CD4-positive, alpha-beta T cell treated with Interleukin-17A for 4 hours (primary cell): ENCODE results near the gene FAM110A.
A peak's percentile ranks its signal among the peaks of the same experiment; 100 is the strongest.
"Not testable (repeated sequence)": the region's sequence is repeated elsewhere in the genome, so short reads cannot be mapped to it uniquely, and the experiment has no call there.

Source experiments
- DNase-seq: peaks from one replicate; pipeline ENCODE4 v3.0.0-alpha.2; 2020; ENCODE audit warnings: mixed read lengths

FAM110A gene

DNA sequence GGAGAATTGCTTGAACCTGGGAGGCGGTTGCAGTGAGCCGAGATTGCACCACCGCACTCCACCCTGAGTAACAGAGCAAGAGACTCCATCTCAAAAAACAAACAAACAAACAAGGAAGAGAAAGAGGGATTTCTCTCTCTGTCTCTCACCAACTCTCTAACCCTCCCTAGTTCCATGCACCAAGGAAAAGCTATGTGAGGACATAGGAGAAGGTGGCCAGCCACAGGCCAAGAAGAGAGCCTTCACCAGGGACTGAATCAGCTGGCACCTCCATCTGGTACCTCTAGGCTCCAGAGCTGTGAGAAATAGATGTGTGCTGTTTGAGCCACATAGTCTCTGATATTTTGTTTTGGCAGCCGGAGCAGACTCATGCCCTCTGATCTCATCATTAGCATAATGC lies 9.0 kb upstream of the FAM110A start:
- DNase-seq: no peak

DNA sequence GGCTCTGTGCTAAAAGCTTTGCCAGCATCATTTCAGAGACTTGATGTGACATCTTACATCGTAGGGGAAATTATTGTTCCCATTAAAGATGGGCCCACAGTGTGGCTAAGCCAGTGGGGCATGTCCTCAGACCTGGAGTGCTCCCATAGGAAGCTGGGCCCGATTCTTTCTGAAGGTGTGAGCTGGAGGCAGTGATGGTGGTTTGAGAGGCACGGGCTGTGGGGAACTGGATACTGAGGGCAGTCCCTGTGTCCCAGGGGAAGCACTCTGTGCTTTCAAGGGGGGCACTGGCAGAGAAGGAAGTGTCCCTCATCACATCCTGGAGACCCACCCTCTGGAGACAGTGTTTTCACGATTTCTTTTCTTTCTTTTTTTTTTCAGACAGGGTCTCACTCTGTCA lies 8.6 kb upstream of the FAM110A start:
- DNase-seq: no peak

GRCh38 chr20:825710-826421 lies 7.6 kb upstream of the FAM110A start:
- DNase-seq: no peak

DNA sequence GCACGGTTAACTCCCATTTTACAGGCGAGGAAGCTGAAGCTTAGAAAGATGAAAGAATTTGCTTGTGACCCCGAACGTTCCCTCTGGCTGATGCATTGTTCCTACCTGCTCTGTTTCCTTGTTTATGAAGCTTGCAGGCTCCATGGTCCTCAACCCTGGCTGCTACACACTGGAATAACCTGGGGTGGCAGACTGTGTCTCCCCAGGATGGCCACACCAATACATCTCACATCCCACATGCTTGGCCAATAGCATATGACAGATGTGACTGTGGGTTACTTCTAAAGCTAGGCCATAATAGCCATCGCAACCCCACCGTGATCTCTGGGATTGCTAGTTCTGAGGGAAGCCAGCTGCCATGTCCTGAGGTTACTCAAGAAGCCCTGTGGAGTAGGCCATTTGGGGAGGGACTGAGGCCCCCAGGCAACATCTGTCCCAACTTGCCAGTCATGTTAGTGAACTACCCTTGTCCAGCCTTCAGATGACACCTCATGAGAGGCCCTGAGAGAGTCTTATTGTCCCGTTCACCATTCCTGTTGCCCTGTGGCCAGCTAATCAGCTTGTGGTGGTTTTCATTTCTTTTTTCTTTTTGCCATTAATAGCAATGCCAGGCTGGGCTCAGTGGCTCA lies 6.7 kb upstream of the FAM110A start:
- DNase-seq: no peak

DNA sequence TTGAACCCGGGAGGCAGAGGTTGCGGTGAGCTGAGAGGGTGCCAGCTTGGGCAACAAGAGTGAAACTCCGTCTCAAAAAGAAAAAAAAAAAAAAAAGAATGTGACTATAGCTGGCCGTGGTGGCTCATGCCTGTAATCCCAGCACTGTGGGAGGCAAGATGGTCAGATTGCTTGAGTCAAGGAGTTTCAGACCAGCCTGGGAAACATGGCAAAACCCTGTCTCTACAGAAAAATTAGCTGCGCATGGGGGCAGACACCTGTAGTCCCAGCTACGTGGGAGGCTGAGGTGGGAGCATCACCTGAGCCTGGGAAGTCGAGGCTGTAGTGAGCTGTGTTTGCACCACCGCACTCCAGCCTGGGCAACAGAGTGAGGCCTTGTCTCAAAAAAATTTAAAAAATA lies 5.5 kb upstream of the FAM110A start:
- DNase-seq: not testable (repeated sequence)

GRCh38 chr20:828987-829386 lies 4.5 kb upstream of the FAM110A start:
- no peak for DNase-seq

- no peak for DNase-seq
Observed at GRCh38 chr20:829551-829950, 4.0 kb upstream of the FAM110A start.

DNA sequence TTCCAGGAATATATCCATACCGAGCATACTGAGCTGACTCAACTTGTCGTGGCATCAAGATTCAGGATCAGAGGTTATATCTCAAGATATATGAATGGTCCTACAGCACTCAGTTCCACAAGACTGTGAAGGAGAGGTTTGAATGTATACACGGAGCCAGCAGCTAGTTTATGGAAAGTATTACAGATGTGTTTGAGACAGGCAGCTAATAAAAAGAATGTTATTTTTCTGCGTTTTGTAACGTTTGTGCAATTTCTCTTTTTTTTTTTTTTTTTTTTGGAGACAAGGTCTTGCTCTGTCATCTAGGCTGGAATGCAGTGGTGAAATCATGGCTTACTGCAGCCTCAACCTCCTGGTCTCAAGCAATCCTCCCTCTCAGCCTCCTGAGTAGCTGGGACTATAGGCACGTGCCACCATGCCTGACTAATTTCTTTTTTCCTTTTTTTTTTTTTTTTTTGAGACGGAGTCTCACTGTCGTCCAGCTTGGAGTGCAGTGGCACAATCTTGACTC lies 3.4 kb upstream of the FAM110A start:
- no peak for DNase-seq

DNA sequence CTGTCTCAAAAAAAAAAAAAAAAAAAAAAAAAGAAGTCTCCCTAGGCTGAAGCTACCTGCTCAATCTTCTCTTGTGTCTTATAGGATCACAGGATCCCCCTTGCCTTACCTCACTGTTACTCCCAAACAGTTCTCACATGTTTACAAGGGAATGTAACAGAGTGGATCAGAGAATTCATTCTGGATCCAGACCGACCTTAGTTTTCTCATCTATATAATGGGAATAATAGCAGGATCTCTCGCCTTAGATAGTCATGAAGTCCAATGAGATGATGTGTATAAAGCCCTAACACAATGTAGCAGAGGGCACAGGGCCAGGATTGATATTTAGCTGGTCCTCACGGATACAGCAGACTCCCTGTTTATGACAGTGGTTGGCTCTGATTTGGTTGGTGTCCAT lies 2.3 kb upstream of the FAM110A start:
- no peak for DNase-seq

DNA sequence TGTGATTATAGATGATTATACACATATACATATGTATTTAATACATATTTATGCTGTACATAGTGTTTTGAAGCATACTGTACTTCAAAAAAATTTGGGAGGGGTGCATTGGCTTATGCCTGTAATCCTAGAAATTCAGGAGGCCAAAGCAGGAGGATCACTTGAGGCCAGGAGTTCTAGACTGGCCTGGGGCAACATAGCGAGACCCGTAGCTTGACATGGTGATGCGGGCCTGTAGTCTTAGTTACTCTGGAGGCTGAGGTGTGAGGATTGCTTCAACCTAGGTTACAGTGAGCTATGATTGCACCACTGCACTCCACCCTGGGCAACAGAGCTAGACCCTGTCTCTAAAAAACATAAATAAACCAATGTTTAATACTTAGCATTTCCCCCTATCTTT lies 1.6 kb upstream of the FAM110A start:
- DNase-seq: no peak

DNA sequence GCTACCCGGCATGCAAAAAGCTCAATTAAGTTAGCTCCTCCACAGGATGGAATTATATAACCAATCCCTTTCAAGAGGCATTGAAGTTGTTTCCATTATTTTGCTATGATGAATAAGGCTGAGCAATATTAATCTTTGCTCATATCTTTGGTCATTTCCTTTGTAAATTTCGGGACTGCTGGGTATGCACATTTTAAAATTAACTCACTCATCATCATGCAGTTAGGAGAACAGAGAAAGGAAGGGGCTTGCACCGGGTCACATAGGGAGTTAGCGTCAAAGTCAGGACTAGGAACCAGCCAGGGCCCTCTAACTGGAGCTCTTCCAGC lies 430 bp upstream of the FAM110A start:
- no peak for DNase-seq

GRCh38 chr20:834151-834746 lies 734 bp downstream of the FAM110A start:
- no peak for DNase-seq

DNA sequence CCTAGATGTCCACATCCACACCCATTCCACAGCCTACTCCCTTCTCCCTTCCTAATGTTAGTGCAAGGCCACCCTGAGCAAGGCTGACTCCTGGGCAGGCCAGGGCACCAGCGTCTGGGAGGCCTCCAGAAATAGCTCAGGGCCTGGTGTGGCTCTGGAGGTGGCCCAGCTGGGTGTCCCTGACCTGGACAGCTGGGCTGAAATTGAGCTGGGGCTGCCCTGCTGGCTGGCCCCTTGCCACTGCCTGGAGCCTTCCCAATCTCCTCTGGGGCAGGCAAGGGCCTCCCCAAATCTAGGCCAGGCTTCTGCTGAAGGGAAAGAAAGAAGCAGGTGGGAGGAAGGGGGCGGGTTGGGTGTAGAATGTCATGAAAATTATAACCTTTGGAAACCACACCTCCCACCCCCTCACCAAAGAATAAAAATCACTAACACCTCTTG lies 2.1 kb downstream of the FAM110A start:
- DNase-seq: no peak

DNA sequence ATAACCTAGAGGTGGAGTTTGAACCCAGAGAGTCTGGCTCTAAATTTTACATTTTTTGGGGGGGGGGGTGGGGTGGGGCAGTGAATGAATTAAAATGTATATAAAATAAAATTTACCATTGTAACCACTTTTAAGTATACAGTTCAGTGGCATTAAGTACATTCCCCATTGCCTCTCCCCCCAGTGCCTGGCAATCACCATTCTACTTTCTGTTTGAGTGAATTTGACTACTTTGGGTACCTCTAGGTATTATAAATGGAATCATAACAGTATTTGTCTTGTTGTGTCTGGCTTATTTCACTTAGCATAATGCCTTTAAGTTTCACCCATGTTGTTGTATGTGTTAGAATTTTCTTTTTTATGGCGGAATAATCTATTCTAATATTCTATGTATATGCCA lies 2.7 kb downstream of the FAM110A start:
- no peak for DNase-seq

DNA sequence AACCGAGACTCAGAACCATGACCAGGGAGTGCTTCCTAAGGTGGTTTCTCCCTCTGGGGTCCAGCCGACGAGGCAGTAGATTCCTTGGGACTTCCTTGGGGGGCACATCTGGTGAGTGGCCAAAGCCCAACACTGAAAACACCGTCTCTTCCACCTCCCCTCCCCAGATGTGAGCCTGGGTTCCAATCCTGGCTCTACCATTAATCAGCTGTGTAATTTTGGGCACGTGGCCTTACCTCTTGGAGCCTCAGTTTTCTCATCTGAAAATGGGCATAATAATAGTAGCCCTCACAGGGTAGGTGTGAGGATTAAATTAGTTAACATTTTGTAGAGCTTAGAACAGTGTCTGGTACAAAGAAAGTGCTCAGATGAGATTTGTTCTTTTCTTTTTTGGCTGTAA lies 5.5 kb downstream of the FAM110A start:
- no peak for DNase-seq

DNA sequence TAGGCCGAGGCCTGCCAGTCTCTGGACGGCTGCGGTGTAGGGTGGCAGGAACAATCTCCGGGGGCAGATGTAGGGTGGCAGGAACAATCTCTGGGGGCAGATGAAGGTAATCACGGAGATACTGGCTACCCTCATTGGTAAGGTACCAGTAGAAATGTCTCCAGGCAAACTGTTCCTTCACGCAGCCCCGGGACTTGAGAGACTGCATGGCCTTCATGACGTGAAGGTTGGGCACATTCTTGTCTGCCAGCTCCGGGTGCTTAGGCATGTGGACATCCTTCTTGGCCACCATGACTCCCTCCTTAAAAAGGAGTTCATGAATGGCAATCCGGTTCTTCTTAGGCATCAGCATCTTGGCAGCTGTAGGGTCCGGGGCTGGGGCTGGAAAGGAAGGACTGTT lies 6.1 kb downstream of the FAM110A start:
- no peak for DNase-seq

DNA sequence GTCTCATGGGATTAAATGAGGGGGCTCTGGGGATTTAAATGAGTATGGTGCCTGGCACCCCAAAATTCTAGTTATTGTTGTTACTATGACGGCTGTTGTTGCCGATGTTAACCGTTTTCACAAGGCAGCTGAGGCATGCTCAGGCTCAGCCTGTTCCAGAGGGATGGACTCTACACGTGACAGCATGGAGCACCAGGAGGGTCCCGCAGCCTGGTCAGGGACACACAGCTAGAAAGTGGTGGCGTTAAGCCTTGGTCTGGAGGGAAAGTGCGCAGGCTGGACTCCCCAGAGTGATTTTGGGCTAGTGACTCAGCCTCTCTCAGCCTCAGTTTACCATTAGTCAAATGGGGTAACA lies 7.0 kb downstream of the FAM110A start:
- DNase-seq: no peak

GRCh38 chr20:840858-841567 lies 7.5 kb downstream of the FAM110A start:
- DNase-seq: peak; percentile 48

- no peak for DNase-seq
Observed at GRCh38 chr20:841568-842546, 8.3 kb downstream of the FAM110A start.

- DNase-seq: no peak
Observed at GRCh38 chr20:842547-842940, 9.0 kb downstream of the FAM110A start.

- no peak for DNase-seq
Observed at GRCh38 chr20:843912-844311, 10.4 kb downstream of the FAM110A start.

GRCh38 chr20:844473-845225 lies 11.1 kb downstream of the FAM110A start:
- peak; percentile 95 for DNase-seq
